Stimulated activated CD4-positive, alpha-beta T cell treated with anti-CD3 and anti-CD28 coated beads, TNF-alpha, amount 100 ng/mL, for 48 hours (primary cell): ENCODE data around the gene PCDHGA1.
"Not testable (repeated sequence)": the region's sequence is repeated elsewhere in the genome, so short reads cannot be mapped to it uniquely, and the experiment has no call there.

Experiments used
- DNase-seq, 3 donors: peaks; one replicate each; pipeline ENCODE4 v3.0.0-alpha.2; 2020; ENCODE audit warnings: low read depth in 3 of 3

PCDHGA1 gene

GRCh38 chr5:141346017-141346416 is 15.7 kb downstream of the PCDHGA1 start:
- not testable (repeated sequence) for DNase-seq

GRCh38 chr5:141349917-141350619 is 19.8 kb downstream of the PCDHGA1 start, which contains the start of gene PCDHGB1:
PCDHGB1 (plus strand) TSS chr5:141350099; CDS start chr5:141350261, 162 bp downstream.
- no peak for DNase-seq

- no peak for DNase-seq
Observed at GRCh38 chr5:141351591-141351990, 21.3 kb downstream of the PCDHGA1 start.

GRCh38 chr5:141354900-141355469 is 24.7 kb downstream of the PCDHGA1 start, which contains the start of gene PCDHGA4:
PCDHGA4 (plus strand) TSS chr5:141355021; CDS start chr5:141355108, 87 bp downstream.
- no peak for DNase-seq

GRCh38 chr5:141355641-141356040 is 25.3 kb downstream of the PCDHGA1 start:
- no peak for DNase-seq

- no peak for DNase-seq
Observed at GRCh38 chr5:141356133-141356532, 25.8 kb downstream of the PCDHGA1 start.

- no peak for DNase-seq
Observed at GRCh38 chr5:141356950-141357349, 26.6 kb downstream of the PCDHGA1 start.

- DNase-seq: no peak
Observed at GRCh38 chr5:141359790-141360426, 29.6 kb downstream of the PCDHGA1 start, which contains the start of gene PCDHGB2. PCDHGB2 (plus strand) TSS chr5:141359994; CDS start chr5:141360136, 142 bp downstream.

- DNase-seq: no peak
Observed at GRCh38 chr5:141360685-141361084, 30.4 kb downstream of the PCDHGA1 start.

- no peak for DNase-seq
Observed at GRCh38 chr5:141362719-141363118, 32.4 kb downstream of the PCDHGA1 start.

- no peak for DNase-seq
Observed at GRCh38 chr5:141363952-141364660, 33.8 kb downstream of the PCDHGA1 start, which contains the start of gene PCDHGA5. PCDHGA5 (plus strand) TSS chr5:141364162; CDS start chr5:141364331, 169 bp downstream.

- DNase-seq: no peak
Observed at GRCh38 chr5:141366016-141366896, 35.9 kb downstream of the PCDHGA1 start.

- DNase-seq: no peak
Observed at GRCh38 chr5:141369994-141370848, 39.9 kb downstream of the PCDHGA1 start, which contains the start of gene PCDHGB3. PCDHGB3 (plus strand) TSS chr5:141370242; CDS start chr5:141370395, 153 bp downstream.

GRCh38 chr5:141371572-141372475 is 41.5 kb downstream of the PCDHGA1 start:
- no peak for DNase-seq

GRCh38 chr5:141373673-141374317 is 43.5 kb downstream of the PCDHGA1 start, which contains the start of gene PCDHGA6:
PCDHGA6 (plus strand) TSS chr5:141373891; CDS start chr5:141374084, 193 bp downstream.
- no peak for DNase-seq

- no peak for DNase-seq
Observed at GRCh38 chr5:141374627-141375026, 44.3 kb downstream of the PCDHGA1 start.

GRCh38 chr5:141375444-141376155 is 45.3 kb downstream of the PCDHGA1 start:
- DNase-seq: not testable (repeated sequence)
